Activated CD4-positive, alpha-beta T cell treated with anti-CD3 and anti-CD28 coated beads, Interleukin-2, amount 10 ng/mL, durations not matched to agents 24 days and 14 days (primary cell): Measurements from ENCODE around the gene TTC12. TPM values are rescaled to one million over a fixed set of nuclear protein-coding genes. Genes with fewer than 3 reads are reported as not detected.
"Not testable (repeated sequence)": the region's sequence is repeated elsewhere in the genome, so short reads cannot be mapped to it uniquely, and the experiment has no call there.

Source experiments
- DNase-seq: peaks from one replicate; pipeline ENCODE4 v3.0.0; 2022
- H3K27ac Mint-ChIP-seq: one replicate; pipeline ENCODE4 v1.8.0; 2022; ENCODE audit warnings: mild to moderate bottlenecking, mixed read lengths
- H3K27me3 Mint-ChIP-seq: one replicate; pipeline ENCODE4 v1.8.0; 2022; ENCODE audit warnings: mixed read lengths
- H3K36me3 Mint-ChIP-seq: one replicate; pipeline ENCODE4 v1.8.0; 2022; ENCODE audit warnings: low read depth, mild to moderate bottlenecking, mixed read lengths
- H3K4me1 Mint-ChIP-seq: one replicate; pipeline ENCODE4 v1.8.0; 2021; ENCODE audit warnings: mixed read lengths
- H3K4me3 Mint-ChIP-seq: one replicate; pipeline ENCODE4 v1.8.0; 2022; ENCODE audit warnings: mild to moderate bottlenecking, moderate library complexity, mixed read lengths
- H3K9me3 Mint-ChIP-seq: one replicate; pipeline ENCODE4 v1.8.0; 2021; ENCODE audit warnings: mixed read lengths
- intact Hi-C: fragments of 100-400 bp; cut with micrococcal nuclease; formaldehyde crosslinking; loops from one replicate; pipeline ENCODE4 v1.15.1; 2023
- total RNA-seq: library from RNA; stranded (reverse); gene quantifications from 2 replicates; pipeline ENCODE4 v1.2.3, GENCODE V29; 2022

Gene TTC12
- total RNA-seq, 1 donor from 2014 or later, result 5.3 TPM

DNA sequence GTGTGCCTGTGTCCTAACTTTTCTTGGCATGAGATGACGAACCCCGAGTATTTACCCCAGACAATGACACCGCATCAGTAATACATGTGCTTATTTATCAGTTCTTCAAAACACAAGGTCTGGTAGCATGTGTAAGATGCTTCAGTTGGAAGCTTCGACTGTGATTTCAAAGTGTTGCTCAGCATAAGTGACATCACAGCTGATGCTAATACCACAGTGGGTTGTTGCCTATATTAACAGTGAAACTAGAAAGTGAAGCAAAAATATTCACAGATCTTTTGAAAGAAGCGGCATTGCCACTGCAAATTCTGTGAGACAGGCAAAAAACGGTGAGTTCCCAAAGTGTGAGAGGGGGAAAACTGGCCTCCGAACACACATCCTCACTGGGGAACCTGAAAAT lies 18.4 kb upstream of the TTC12 start:
- H3K4me3 Mint-ChIP-seq, result no peak overlapping the region
- intact Hi-C loops, result no loop called here
- no peaks in the 10 kb centered on the region for H3K9me3 Mint-ChIP-seq
- no peaks in the 10 kb centered on the region for H3K36me3 Mint-ChIP-seq
- H3K27me3 Mint-ChIP-seq, result peaks cover 30% of the 10 kb centered on the region
- DNase-seq, result no peak
- no peaks in the 10 kb centered on the region for H3K4me1 Mint-ChIP-seq
- H3K27ac Mint-ChIP-seq, result no peak overlapping the region

DNA sequence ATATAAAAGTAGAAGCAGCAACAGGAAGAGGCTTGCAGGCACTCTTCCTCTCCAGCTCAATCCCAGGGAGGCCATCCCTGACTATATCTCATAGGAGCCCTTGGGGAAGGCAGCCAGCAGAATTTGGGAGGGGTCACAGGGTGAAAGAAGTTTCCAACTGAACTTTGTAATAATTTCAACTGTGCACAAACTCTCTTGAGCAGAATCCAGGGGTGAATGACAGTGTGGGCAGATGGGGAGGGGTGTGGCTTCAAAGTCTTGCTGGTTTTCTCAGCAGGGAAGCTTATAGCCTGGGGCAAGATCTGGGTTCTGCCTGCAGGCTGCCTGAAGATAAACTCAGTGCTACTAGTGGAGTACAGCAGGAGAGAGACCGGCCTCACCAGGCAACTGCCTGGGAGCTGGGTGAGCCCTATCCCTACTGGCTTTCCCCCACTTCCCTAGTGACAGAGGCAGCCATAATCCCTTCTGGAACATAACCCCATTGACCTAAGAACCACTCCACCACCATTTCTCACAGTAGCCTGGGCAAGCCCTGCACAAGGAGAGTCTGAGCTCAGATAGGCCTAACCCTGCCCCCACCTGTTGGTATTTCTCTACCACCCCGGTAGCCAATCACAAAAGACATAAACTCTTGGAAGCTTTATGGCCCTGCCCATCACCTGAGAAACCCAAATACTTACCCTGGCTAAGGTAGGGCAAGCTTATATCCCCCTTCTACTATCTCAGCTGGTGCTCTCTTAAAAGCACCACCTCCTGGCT lies 17.8 kb upstream of the TTC12 start:
- H3K27me3 Mint-ChIP-seq, result peaks cover 33% of the 10 kb centered on the region
- no peak for DNase-seq
- intact Hi-C loops, result no loop called here

DNA sequence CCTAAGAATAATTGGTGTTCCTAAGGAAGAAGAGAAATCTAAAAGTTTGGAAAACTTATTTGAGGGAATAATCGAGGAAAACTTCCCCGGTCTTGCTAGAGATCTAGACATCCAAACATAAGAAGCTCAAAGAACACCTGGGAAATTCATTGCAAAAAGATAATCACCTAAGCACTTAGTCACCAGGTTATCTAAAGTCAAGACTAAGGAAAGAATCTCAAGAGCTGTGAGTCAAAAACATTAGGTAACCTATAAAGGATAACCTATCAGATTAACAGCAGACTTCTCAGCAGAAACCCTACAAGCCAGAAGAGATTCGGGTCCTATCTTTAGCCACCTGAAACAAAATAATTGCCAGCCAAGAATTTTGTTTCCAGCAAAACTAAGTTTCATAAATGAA lies 15.9 kb upstream of the TTC12 start:
- H3K9me3 Mint-ChIP-seq, H3K36me3 Mint-ChIP-seq, intact Hi-C loops: not testable (repeated sequence)

More for the DNA sequence above, 17.8 kb upstream of the TTC12 start:
- Mint-ChIP-seq H3K27ac (no peak overlapping the region), H3K9me3 (no peaks in the 10 kb centered on the region), H3K36me3 (no peaks in the 10 kb centered on the region), H3K4me1 (no peaks in the 10 kb centered on the region), H3K4me3 (no peak overlapping the region)

DNA sequence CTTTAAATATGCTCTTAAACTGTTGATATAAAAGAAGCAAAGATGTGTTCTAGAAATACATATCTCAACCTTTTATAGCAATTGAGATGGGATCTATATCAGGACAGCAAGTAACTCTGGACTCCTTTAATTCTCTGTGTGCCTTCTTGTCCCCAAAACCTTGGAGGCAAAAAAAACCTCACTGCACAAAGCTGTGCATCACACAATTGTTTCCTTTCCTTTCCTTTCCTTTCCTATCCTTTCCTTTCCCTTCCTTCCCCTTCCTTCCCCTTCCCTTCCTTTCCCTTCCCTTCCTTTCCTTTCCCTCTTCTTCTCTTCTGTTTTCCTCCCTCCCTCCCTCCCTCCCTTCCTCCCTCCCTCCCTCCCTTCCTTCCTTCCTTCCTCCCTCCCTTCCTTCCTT lies 9.5 kb upstream of the TTC12 start:
- H3K9me3 Mint-ChIP-seq, result no peaks in the 10 kb centered on the region
- no peaks in the 10 kb centered on the region for H3K36me3 Mint-ChIP-seq
- no peaks in the 10 kb centered on the region for H3K4me1 Mint-ChIP-seq
- intact Hi-C loops, result loop anchor here (1.0 kb wide), 2 partner anchors 227 to 426 kb away; no protein-coding TSS in a partner anchor
- no peak for DNase-seq
- H3K4me3 Mint-ChIP-seq, result no peak overlapping the region
- no peak overlapping the region for H3K27ac Mint-ChIP-seq
- H3K27me3 Mint-ChIP-seq, result peaks cover 12% of the 10 kb centered on the region

More for the DNA sequence above, 15.9 kb upstream of the TTC12 start:
- not testable (repeated sequence) for H3K4me3 Mint-ChIP-seq, H3K27ac Mint-ChIP-seq, H3K4me1 Mint-ChIP-seq, DNase-seq
- H3K27me3 Mint-ChIP-seq, result peaks cover 32% of the 10 kb centered on the region

DNA sequence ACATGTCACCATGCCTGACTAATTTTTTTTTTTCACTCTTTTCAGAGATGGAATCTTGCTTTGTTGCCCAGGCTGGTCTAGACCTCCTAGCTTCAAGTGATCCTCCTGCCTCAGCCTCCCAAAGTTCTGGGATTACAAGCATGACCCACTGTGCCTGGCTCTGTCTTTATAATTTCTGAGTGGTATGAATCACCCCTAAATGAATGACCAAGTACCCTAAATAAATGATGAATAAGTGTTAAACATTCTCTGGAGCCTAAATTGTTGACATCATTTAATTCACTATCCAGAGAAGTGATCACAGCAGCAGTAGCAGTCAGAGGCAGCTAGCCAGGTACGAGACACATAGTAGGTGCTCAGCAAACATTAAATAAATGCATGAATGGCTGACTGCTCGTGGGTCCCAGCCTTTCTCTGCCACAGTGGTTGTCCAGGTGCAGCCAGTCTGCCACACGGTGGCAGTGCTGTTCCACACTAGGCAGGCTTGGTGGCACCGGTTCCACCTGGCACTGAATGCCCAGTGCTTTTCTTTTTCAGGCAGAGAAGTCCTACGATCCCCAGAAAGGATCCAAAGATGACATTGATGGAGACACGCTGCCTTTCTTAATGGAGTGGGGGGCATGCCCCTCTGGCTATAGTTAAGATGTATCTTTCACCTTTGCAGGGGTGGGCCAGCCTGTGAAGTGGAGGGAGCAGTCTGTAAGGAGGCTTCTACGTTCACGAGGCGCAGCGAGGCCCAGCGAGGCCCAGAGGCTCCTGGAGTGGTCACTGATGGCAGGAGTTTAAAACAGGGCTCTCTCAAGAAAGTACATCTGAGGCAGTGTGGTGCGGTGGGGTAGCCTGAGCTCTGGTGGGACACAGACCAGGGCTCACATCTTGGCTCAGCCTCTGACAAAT lies 8.7 kb upstream of the TTC12 start:
- H3K27ac Mint-ChIP-seq, result no peak overlapping the region
- intact Hi-C loops, result loop anchor here (1.0 kb wide), 3 partner anchors 227 to 491 kb away; no protein-coding TSS in a partner anchor
- no peaks in the 10 kb centered on the region for H3K36me3 Mint-ChIP-seq
- H3K4me1 Mint-ChIP-seq, result no peaks in the 10 kb centered on the region
- H3K9me3 Mint-ChIP-seq, result no peaks in the 10 kb centered on the region
- no peak overlapping the region for H3K4me3 Mint-ChIP-seq
- peaks cover 9% of the 10 kb centered on the region for H3K27me3 Mint-ChIP-seq
- peak; percentile 90 for DNase-seq

DNA sequence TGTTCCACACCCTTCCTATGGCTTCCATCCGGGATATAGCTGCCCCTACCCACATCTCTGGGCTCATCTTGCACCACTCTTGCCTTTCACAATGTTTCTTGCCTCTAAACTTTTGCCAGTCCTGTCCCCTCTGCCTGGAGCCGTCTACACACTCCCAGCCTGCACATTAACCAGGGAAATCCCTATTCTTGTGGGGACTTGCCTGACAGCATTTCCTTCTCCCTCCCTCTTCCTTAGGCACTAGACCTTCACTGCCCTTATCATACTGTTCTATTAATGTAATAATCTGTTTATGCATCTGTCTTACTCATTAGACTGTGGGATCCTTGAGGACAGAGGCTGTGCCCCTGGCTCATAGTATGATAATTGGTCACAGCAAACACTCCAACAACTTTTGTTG lies 5.8 kb upstream of the TTC12 start:
- no peaks in the 10 kb centered on the region for H3K9me3 Mint-ChIP-seq
- H3K4me3 Mint-ChIP-seq, result no peak overlapping the region
- DNase-seq, result no peak
- H3K36me3 Mint-ChIP-seq, result no peaks in the 10 kb centered on the region
- peaks cover 2% of the 10 kb centered on the region for H3K27me3 Mint-ChIP-seq
- H3K4me1 Mint-ChIP-seq, result peaks cover 1% of the 10 kb centered on the region
- intact Hi-C loops, result no loop called here
- no peak overlapping the region for H3K27ac Mint-ChIP-seq

DNA sequence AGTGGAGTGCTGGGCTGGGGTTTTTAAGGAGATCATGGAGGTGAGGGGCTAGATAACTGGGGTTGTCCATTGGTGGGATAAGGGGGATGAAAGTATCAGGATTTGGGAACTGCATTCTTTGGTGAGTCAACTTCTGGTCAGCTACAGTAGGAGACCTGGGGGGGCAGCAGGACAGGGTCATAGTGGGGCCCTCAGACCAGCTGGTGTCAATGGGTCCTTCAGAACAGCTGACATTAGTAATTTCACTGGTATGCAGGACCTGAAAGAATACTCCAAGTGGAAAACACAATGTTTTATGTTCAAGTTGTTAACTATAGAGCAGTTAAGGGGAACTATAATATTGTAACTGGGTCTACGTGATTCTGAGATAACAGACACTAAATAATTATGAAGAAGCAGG lies 2.8 kb upstream of the TTC12 start:
- H3K36me3 Mint-ChIP-seq, result no peaks in the 10 kb centered on the region
- intact Hi-C loops, result no loop called here
- H3K27me3 Mint-ChIP-seq, result peaks cover 2% of the 10 kb centered on the region
- no peak overlapping the region for H3K4me3 Mint-ChIP-seq
- peaks cover 14% of the 10 kb centered on the region for H3K4me1 Mint-ChIP-seq
- no peaks in the 10 kb centered on the region for H3K9me3 Mint-ChIP-seq
- H3K27ac Mint-ChIP-seq, result no peak overlapping the region
- DNase-seq, result no peak

DNA sequence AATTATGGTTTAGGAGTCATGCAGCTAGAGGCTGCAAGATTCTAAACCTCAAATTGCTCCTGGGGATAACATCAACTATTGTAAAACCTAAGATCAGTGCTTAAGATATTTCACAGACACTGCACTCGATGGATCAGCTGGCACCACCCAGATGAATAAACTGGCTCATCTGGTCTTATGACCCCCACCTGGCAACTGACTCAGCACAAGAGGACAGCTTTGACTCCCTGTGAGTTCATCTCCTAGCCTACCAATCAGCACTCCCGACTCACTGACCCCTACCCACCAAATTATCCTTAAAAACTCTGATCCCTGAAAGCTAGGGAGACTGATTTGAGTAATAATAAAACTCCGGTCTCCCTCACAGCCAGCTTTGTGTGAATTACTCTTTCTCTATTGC lies 782 bp upstream of the TTC12 start:
- Mint-ChIP-seq H3K27ac (peak overlapping the region; percentile 68), H3K4me1 (peaks cover 14% of the 10 kb centered on the region), H3K9me3 (no peaks in the 10 kb centered on the region), H3K4me3 (peak overlapping the region; percentile 82), H3K27me3 (no peaks in the 10 kb centered on the region), H3K36me3 (peaks cover 6% of the 10 kb centered on the region)
- no peak for DNase-seq
- intact Hi-C loops, result no loop called here

DNA sequence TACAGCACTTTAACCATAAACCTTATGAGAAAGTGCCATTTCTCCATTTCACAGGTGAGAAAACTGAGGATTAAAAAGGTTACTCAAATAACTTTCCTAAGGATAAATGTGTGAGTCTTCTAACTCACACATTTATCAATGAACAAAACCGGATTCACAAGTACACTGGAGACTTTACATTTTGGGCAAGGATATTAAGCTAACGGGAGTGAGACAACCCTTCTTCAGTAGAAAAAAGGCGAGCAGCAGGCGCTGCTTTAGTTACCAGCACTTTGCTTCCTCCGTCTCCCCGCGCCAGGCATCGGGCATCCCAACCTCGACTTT lies 356 bp upstream of the TTC12 start:
- no peaks in the 10 kb centered on the region for H3K27me3 Mint-ChIP-seq
- H3K4me1 Mint-ChIP-seq, result peaks cover 14% of the 10 kb centered on the region
- no peaks in the 10 kb centered on the region for H3K9me3 Mint-ChIP-seq
- intact Hi-C loops, result loop anchor here (1.0 to 2.0 kb wide), 3 partner anchors 459 to 1087 kb away; partner anchors contain the start of genes PTS, USP28 and ZW10
- no peak for DNase-seq
- H3K36me3 Mint-ChIP-seq, result peaks cover 6% of the 10 kb centered on the region
- H3K4me3 Mint-ChIP-seq, result peak overlapping the region; percentile 82
- peak overlapping the region; percentile 68 for H3K27ac Mint-ChIP-seq

DNA sequence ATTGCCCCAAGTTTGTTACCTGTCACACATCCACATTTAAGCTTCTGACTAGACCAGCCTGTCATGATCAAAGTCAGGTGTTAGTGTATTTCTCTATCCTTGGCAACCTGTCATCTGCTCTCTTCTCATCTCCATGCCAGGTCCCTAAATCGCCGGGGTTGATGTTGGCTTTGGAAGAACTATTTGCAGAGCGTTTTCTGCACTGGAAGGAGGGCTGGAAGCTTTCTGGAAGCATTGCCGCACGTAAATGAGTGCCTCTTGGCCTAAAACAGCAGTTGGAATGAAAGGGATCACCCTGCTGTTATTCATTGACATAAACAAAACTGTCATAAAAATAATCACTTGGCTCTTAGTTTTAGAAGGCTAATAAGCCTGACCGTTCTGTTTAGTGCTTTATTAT lies 1.4 kb downstream of the TTC12 start:
- intact Hi-C loops, result loop anchor here (2.0 kb wide), 2 partner anchors 559 to 1089 kb away; partner anchors contain the start of genes PTS and USP28
- no peak for DNase-seq
- Mint-ChIP-seq H3K27me3 (no peaks in the 10 kb centered on the region), H3K36me3 (peaks cover 6% of the 10 kb centered on the region), H3K4me1 (peaks cover 14% of the 10 kb centered on the region), H3K9me3 (no peaks in the 10 kb centered on the region), H3K4me3 (peak overlapping the region; percentile 82), H3K27ac (no peak overlapping the region)

DNA sequence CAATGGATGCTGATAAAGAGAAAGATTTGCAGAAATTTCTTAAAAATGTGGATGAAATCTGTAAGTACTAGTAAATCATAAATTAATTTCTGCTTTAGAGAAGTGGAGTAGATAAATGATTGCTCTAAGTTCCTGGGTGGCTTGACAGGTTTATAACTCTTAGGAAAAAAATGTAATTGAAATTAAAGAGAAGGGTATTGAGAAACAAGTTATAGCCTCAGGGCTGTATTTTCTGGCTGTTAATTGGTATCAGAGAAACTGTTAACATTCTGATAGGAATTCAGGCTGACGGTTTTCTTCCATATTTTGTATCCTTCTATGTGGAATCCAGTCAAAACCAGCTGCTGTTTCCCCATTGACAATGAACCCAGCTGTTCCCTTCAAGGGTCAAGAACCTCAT lies 1.9 kb downstream of the TTC12 start:
- Mint-ChIP-seq H3K27me3 (no peaks in the 10 kb centered on the region), H3K4me3 (no peak overlapping the region), H3K36me3 (peaks cover 6% of the 10 kb centered on the region), H3K4me1 (peaks cover 14% of the 10 kb centered on the region), H3K9me3 (no peaks in the 10 kb centered on the region), H3K27ac (no peak overlapping the region)
- intact Hi-C loops, result no loop called here
- DNase-seq, result no peak

DNA sequence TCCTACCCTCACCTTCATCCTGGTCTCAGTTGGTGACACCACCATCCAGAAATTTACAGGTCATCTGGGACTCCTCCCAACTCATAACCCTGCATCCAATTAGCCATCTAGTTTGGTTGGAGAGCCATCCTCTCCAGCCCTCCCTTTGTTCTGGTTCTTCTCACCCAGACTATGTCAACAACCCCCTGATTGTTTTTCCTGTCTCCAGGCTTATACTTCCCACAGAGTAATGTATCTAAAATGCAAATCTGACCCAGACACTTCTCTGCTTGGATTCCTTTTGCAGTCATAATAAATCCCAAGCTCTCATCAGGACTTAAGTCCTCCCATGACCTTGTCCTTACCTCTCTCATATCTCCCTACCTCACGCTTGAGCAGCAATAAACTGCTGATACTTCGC lies 3.0 kb downstream of the TTC12 start:
- Mint-ChIP-seq H3K27me3 (no peaks in the 10 kb centered on the region), H3K27ac (no peak overlapping the region), H3K4me3 (no peak overlapping the region), H3K4me1 (peaks cover 14% of the 10 kb centered on the region), H3K36me3 (peaks cover 6% of the 10 kb centered on the region), H3K9me3 (no peaks in the 10 kb centered on the region)
- DNase-seq, result no peak
- intact Hi-C loops, result no loop called here

DNA sequence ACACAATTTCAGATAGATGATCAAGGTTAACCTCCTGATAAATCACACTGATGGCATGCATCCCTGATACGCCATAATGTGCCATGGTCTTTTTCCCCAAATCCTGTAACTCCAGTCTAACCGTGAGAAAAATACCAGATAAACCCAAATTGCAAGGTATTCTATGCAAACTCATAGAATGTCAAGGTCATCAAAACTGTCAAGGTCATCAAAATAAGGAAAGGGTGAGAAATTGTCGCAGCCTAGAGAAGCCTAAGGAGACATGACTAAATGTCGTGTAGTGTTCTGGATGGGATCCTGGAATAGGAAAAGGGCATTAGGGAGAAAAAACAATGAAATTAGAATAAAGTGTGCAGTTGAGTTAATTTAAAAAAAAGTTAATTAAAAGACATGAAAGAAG lies 4.7 kb downstream of the TTC12 start:
- Mint-ChIP-seq H3K27me3 (no peaks in the 10 kb centered on the region), H3K4me1 (peaks cover 8% of the 10 kb centered on the region), H3K36me3 (peaks cover 6% of the 10 kb centered on the region), H3K27ac (no peak overlapping the region), H3K4me3 (no peak overlapping the region), H3K9me3 (no peaks in the 10 kb centered on the region)
- no peak for DNase-seq
- intact Hi-C loops, result no loop called here

DNA sequence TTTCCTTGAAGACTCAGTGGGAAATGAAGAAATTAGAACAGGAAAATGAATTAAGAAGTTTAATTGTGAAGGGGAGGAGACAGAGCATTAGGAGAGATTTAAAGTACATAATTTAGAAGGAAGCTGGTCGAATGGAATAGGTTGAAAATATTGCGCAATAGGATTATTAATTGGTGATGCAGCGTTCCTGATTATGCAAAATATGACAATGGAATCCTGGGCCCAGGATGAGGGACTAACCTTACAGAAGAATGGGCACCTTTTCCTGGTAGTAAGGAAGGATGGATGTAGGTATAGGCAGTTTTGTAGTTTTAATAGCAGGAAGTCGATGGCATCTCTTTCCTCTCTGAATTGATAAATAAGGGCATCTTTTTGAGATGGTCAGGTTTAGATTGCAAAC lies 7.8 kb downstream of the TTC12 start:
- no peaks in the 10 kb centered on the region for H3K4me1 Mint-ChIP-seq
- H3K27me3 Mint-ChIP-seq, result no peaks in the 10 kb centered on the region
- H3K36me3 Mint-ChIP-seq, result peaks cover 8% of the 10 kb centered on the region
- intact Hi-C loops, result no loop called here
- no peak overlapping the region for H3K27ac Mint-ChIP-seq
- no peaks in the 10 kb centered on the region for H3K9me3 Mint-ChIP-seq
- H3K4me3 Mint-ChIP-seq, result no peak overlapping the region
- no peak for DNase-seq
